NOMO-1 (cell line): Measurements from ENCODE around the gene REC114.

Source experiments
- DNase-seq, 2 experiments: peaks; one replicate each; lab custom pipeline; 2025; ENCODE audit not compliant: unreplicated experiment in 2 of 2; lab: John Stamatoyannopoulos, UW

Gene REC114

DNA sequence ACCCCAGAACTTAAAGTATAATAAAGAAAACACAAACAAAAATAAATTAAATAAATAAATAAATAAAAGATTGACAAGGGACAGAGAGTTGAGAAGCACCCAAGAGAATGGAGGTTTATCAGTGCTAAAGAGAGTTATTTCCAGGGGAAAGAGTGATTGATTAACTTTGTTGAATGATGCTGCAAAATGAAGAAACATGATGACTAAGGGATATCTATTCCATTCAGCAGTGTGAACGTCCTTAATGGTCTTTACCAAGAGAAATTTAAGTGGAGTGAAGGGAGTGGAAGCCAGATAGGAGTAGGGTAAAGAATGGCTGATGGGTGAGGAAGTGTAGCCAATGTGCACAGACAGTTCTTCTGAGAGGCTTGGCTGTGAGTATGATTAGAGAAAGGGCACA is 11.1 kb downstream of the REC114 start:
- DNase-seq, result no peak

DNA sequence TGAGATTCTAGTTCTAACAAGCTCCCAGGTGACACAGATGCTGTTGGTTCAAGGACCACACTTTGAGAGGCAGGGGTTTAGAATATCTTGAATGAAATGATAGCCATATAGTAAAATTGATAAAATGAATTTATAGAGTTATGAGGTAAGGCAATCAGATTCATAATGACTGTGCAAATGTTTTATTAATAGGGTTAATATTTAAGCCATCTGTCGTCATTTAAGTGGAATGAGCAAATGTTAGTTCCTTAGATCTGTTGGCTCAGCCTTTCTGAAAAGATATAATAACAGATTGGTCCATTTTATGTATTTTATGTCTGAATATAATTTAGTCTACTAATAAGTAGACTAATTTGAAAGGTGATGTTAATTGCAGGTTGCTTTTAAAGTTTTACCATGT is 12.9 kb downstream of the REC114 start:
- no peak for DNase-seq

DNA sequence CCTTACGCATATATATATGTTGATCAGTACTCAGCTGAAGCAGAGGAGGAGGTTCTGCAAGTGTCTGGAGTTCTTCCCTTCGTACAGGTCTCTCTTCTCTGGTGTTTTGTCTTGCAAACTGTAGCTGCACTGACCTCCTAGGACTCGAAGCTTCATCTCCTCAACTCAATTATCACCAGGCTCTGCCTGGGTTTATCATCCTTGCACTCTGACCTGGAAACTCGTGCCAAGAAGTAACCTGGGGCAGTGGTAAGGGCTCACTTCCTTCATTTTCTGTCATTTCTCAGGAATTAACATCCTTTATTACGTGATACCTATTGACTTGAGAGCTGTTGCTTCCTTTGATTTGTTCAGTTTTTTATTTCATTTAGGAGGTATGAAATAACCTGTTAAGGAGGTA is 14.4 kb downstream of the REC114 start:
- no peak for DNase-seq

DNA sequence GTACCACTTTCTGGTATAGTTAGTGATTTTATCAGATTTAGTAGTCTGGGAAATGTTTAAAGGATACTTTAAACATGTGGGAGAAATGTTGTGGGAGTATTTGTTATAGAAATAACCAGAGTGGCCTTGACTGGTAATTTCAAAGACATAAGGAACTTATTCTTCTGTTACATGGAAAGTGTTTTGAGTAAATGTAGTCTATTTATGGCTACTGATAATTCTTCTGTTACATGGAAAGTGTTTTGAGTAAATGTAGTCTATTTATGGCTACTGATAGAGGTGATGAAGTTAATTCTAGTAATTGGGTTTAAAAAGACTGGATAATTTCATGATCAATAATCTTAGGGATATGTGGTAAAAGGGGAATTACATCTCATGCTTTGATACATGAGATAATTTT is 17.7 kb downstream of the REC114 start:
- DNase-seq, result no peak

DNA sequence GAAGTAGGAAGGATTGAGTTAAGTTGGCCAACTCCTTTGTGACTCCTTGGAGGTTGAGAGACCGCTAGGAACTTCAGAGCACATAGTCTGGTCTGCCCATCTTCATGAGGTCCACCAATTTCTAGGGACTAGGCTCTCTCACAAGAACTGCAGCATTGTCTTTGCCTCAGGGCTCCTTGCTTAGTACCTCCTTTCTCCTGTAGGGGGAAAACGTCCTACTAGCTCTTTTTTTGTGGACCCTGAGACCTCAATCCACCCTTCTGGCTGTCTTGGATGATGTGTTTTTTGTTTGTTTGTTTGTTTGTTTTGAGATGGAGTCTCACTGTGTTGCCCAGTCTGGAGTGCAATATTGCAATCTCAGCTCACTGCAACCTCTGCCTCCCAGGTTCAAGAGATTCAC is 21.6 kb downstream of the REC114 start:
- no peak for DNase-seq

DNA sequence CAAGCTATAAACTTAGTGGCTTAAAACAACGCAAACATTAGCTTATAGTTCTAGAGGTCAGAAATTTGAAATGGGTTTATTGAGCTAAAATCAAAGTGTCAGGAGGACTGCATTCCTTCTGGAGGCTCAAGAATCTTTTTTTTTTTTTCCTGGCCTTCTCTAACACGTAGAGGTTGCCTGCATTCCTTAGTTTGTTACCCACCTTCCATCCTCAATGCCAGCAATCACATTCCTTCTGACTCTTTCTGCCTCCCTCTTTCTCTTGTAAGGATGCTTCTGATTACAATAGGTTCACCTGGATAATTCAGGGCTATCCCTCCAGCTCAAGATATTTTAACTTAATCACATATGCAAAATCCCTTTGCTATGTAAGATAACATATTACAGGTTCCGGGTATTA is 24.8 kb downstream of the REC114 start:
- no peak for DNase-seq

DNA sequence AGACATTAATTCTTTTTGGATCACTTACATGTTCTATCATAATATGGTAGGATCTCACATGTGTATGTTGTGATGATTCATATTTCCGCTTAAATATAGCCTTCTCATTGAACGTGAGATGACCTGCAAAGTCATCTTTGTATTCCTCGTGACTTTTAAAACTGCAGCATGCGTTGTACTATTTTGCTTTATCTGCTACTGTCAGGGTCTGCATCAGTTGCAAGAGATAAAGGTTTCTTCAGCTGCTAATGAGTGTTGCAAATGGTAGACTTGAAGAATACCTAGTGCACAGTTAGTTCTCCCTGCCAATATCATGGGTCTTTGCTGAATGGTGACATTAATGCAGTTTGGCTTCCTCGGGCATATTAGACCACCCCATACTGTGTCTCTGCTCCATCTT is 31.8 kb downstream of the REC114 start:
- DNase-seq, result no peak

DNA sequence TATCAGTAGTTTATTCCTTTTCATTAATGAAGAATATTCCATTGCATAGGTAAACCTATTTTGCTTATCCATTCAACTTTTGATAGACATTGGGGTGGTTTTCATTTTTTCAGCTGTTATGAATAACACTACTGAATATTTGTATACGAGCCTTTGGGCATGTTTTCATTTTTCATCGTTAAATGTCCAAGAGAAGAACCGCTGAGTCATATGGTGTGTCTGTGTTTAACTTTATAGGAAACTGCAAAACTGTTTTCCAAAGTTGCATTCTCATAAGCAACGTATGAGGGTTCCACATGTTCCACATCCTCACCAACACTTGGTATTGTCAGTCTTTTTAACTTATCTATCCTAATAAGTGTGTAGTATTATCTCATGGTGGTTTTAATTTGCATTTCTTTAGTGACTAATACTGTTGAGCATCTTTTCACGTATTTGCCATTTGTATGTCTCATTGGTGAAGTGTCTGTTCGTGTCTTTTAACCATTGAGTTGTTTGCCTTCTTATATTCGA is 33.8 kb downstream of the REC114 start:
- no peak for DNase-seq

DNA sequence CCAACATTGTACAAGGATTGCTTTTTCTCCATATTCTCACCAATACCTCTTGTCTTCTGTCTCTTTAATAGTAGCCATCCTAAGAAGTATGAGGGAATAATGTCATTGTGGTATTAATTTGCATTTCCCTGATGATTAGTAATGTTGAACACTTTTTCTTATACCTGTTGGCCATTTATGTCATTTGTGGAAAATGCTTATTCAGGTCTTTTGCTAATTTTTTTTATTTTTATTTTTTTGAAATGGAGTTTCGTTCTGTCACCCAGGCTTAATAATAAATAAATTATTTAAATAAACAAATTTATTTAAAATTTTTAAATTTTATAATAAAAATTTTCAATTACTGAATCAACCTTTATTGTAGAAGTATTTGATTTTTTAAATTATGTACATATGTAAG is 37.1 kb downstream of the REC114 start:
- DNase-seq, result no peak

DNA sequence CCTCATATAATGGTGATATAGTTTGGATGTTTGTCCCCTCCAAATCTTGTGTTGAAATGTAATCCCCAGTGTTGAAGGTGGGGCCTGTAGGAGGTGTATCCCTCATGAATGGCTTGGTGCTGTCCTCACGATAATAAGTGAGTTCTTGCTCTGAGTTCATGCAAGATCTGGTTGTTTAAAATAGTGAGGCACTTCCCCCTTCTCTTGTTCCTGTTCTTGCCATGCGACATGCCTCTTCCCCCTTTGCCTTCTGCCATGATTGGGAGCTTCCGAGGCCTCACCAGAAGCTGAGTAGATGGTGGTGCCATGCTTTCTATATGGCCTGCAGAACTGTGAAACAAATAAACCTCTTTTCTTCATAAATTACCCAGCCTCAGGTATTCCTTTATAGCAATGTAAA is 39.2 kb downstream of the REC114 start:
- peak; percentile 82 to 83 for DNase-seq

DNA sequence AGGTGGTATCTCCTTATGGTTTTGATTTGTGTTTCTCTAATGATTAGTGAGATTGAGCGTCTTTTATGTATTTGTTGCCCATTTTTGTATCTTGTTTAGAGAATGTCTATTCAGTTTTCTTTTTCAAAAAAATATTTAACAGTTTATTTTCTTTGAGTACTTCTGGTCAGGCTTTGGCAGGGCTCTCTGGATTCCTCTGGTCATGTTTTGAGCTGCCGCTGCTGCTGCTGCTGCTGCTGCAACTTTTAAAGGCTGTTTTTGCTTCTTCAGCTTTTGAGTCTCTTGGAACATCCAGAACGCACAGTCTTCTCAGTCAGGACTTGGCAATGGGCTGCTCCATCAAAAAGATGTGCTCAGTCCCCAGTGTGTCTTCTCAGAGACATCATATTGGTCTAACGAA is 40.1 kb downstream of the REC114 start:
- DNase-seq, result no peak

DNA sequence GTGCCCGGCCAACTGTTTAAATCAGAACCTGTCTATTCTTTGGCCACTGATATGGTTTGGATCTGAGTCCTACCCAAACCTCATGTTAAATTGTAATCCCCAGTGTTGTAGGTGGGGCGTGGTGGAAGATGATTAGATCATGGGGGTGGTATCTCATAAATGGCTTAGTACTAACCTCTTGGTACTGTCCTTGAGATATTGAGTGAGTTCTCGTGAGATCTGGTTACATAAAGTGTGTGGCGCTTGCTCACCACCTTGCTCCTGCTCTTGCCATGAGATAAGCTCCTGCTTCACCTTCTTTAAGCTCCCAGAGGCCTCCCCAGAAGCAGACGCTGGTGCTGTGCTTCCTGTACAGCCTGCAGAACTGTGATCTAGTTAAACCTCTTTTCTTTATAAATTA is 42.4 kb downstream of the REC114 start:
- no peak for DNase-seq

DNA sequence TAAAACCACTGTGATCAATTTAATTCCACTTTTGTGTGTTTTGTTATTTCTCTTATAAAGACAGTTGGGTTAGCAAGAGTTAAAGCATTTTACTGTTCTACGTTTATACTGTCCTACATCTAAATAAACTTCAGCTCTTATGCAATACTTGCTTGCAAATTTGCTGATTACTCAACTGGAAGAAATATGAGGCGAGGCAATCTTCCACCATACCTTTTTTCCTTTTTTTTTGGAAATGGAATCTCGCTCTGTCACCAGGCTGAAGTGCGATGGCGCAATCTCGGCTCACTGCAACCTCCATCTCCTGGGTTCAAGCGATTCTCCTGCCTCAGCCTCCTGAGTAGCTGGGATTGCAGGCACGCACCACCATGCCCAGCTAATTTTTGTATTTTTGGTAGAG is 42.9 kb downstream of the REC114 start:
- peak; percentile 69 to 77 for DNase-seq

DNA sequence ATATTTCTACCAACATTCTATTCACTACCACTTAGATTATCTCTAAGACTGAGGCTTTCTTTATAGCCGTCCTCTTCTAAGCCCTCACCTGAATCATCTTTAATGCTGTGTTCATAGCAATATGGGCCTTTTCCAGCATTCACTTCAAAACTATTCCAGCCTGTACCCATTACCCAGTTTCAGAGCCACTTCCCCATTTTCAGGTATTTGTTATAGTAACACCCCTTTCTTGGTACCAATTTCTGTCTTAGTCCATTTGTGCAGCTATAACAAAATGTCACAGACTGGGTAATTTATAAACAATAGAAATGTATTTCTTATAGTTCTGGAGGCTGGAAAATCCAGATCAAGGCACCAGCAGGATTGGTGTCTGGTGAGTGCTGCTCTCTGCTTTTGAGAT is 45.7 kb downstream of the REC114 start:
- no peak for DNase-seq

DNA sequence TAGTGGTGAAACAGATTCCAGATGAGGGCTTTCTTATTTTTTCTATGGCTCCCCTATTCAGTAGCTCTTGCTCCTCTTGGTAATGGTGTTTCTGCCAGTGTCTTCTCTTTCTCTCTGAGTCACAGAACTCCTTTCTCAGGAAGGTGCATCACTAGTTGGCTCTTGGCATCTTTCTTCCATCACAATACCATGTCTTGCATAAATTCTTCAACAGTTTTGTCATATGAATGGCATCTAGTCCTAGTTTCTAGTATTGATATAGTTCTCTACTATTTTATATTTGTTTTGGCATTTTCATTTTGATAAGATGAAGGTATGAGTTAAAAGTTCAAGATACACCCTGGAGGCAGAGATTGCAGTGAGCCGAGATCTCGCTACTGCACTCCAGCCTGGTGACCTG is 51.0 kb downstream of the REC114 start:
- no peak for DNase-seq

DNA sequence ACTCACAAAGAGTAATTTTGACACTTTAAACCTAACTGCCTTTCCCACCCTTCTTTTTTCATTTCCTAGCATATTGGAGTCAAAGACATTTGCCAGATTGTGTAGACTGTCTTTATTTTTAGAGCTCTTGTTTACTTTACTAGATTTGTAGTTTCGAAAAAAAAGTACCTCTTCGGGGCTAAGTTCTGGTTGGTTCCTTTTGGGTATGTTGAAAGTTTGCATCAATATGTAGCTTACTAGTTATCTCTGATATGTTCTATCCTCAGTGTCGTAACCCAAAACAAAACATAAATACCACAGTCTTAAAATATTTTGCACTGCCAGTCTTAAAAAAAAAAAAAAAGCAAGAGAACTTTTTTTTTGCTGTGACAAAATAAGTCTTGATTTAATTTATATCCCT is 52.2 kb downstream of the REC114 start:
- no peak for DNase-seq

DNA sequence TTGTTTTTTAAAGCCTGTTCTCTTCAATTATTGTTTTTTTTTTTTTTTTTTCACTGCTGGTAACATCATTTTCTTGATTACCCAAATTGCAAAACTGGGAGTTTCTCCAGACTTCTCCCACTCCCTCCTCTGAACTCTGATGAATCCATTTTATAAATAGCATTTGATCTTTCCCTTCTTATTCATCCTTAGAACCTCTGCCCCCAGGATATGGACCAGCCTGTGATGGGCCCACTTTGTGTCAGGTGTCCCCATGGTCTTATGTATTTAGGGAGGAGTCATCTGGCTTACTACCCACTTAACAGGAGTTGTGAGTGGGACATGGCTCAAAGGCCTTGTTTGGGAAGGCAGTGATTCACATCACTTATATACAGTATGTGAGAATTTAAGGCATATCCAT is 57.7 kb downstream of the REC114 start:
- no peak for DNase-seq

DNA sequence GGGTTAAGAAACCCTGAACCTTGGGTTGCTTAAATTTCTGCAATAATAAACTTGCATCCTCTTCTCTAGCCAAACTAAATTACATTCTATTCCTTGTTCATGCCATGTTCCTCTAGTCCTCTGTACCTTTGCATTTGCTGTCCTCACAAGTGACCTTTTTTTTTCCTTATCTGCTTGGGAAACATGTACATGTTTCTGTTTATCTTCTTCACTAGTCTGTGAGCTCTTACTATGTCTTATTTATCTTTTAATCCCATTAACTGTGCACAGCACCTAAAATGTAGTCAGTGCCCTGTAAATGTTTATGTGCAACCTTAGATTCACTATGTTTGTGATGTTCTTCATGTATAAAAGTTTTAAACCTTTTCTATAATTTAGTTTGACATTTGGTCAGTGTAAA is 61.9 kb downstream of the REC114 start:
- DNase-seq, result no peak

DNA sequence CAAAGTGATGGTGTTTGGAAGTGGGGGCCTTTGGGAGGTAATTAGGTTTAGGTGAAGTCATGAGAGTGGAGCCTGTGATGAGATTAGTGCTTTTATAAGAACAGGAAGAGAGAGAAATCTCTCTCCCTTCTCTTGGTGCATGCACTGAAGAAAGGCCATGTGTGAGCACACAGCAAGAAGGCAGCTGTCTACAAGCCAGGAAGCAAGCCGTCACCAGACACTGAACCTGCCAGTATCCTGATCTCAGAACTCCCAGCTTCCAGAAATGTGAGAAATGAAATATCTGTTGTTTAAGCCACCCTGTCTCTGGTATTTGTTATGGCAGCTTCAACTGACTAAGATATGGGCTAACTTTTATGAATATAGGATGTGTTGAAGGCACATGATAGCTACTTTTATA is 72.6 kb downstream of the REC114 start:
- no peak for DNase-seq

DNA sequence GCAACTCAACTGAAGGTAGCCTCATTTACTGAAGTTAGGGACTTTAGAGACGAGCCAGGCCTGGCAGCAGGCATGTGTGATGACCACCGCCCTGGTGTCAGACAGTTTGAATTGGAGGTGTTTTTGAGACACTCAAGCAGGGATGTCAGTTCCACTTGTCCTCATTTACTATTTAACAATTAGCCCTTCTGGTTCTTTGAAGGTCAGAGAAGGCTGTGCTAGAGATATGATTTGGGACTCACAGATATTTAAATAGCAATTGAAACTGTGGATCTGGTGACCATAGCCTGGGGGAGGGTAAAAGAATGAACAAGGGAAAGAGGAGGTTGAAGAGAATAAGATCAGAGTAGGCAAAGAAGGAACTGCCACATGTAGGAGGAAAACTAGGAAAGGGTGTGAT is 74.6 kb downstream of the REC114 start:
- no peak for DNase-seq

DNA sequence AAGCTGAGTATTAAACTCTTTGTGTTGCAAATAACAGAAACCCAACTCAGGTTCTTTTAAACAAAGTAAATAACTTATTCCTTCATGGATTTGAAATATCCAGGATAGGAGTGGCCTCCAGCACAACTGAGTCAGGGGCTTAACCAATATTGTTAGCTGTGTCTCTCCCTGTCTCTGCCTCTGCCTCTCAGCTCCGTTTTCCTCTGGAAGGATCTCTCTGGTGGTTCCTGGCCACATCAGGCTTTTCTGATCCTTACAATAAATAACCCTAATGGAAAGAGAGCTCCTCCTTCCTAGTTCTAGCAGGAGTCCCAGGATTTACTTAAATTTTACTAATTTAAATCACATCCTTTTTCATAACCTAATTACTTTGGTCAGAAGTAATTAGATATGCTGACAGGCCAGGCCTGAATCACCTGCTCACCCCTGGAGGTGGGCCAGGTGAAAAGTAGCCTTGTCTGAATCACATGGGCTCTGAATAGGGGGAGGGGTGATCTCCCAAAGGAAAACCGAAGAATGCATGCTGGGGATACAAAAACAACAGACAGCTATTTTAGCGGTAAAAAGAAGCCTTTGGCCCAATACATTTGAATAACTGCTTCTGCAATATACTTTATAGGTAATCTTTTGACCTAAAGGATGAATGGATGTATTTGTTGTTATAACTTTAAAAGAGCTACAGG is 75.4 kb downstream of the REC114 start:
- DNase-seq, result no peak

DNA sequence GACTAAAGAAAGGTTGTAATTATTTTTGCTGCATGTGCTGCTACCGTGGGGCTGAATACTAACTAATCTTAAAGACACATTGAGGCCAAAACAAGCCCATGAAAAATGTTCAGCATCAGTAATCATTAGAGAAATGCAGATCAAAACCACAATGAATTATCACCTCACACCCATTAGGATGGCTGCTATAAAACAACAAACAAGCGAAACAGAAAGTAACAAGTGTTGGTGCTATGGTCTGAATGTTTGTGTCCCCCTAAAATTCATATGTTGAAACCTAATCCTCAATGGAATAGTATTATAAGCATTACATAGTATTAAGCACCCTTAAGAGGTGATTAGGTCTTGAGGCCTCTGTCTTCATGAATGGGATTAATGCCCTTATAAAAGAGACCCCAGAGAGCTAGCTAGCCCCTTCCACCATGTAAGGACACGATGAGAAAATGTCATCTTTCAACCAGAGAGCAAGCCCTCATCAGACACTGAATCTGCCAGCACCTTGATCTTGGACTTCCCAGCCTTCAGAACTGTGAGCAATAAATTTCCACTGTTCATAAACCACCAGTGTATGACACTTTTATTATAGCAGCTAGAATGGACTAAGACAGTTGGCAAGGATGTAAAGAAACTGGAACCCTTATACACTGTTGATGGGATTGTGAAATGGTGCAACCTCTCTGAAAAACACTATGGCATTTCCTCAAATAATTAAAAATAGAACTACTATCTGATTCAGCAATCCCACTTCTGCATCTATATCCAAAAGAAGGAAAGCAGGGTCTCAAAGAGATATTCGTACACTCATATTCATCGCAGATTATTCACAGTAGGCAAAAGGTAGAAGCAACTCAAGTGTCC is 76.1 kb downstream of the REC114 start:
- peak in 1 of 2 experiments; percentile 25 for DNase-seq
